Astrocyte of the spinal cord (primary cell): ENCODE measurements around the gene RNF187.
"Not testable (repeated sequence)": the region's sequence is repeated elsewhere in the genome, so short reads cannot be mapped to it uniquely, and the experiment has no call there.

Source experiments
- DNase-seq: peaks from one replicate; pipeline ENCODE4 v3.0.0; 2011; ENCODE audit warnings: low read depth, low spot score
- H3K4me3 ChIP-seq: 2 replicates; pipeline ENCODE4 v1.5.1; 2011; ENCODE audit warnings: low read depth, mild to moderate bottlenecking, low read length, moderate library complexity
- CTCF ChIP-seq: IDR thresholded peaks from 2 replicates; pipeline ENCODE4 v1.5.1; 2012; ENCODE audit warnings: low read depth, mild to moderate bottlenecking, low read length, inconsistent platforms
- in situ Hi-C: cut with HindIII; loops from 2 replicates; pipeline ENCODE4 v1.10.0; 2017; ENCODE audit warnings: low sequenced_read_pairs

RNF187 gene

GRCh38 chr1:228465141-228465540 is 22.0 kb upstream of the RNF187 start:
- in situ Hi-C loops, result no loop called here
- peak overlapping the region; percentile 49 for H3K4me3 ChIP-seq
- DNase-seq, result no peak
- no peak for TF ChIP-seq CTCF

GRCh38 chr1:228465571-228466146 is 21.5 kb upstream of the RNF187 start:
- in situ Hi-C loops, result no loop called here
- no peak for TF ChIP-seq CTCF
- DNase-seq, result no peak
- no peak overlapping the region for H3K4me3 ChIP-seq

GRCh38 chr1:228468188-228468587 is 19.0 kb upstream of the RNF187 start:
- DNase-seq, H3K4me3 ChIP-seq, in situ Hi-C loops: not testable (repeated sequence)

- no peak overlapping the region for H3K4me3 ChIP-seq
- in situ Hi-C loops, result no loop called here
- no peak for DNase-seq
- no peak for TF ChIP-seq CTCF
Observed at GRCh38 chr1:228469413-228470162, 17.6 kb upstream of the RNF187 start.

- DNase-seq, result no peak
- H3K4me3 ChIP-seq, result no peak overlapping the region
- in situ Hi-C loops, result no loop called here
- TF ChIP-seq CTCF, result no peak
Observed at GRCh38 chr1:228471154-228471761, 15.9 kb upstream of the RNF187 start.

- DNase-seq, result peak; percentile 31
- H3K4me3 ChIP-seq, result no peak overlapping the region
- in situ Hi-C loops, result no loop called here
- TF ChIP-seq CTCF, result peak; percentile 48
Observed at GRCh38 chr1:228471762-228472398, 15.3 kb upstream of the RNF187 start.

GRCh38 chr1:228472655-228473054 is 14.5 kb upstream of the RNF187 start:
- no peak overlapping the region for H3K4me3 ChIP-seq
- in situ Hi-C loops, result no loop called here
- peak; percentile 52 for DNase-seq
- TF ChIP-seq CTCF, result no peak
